ENCODE results near the gene ZNF473.

DNA sequence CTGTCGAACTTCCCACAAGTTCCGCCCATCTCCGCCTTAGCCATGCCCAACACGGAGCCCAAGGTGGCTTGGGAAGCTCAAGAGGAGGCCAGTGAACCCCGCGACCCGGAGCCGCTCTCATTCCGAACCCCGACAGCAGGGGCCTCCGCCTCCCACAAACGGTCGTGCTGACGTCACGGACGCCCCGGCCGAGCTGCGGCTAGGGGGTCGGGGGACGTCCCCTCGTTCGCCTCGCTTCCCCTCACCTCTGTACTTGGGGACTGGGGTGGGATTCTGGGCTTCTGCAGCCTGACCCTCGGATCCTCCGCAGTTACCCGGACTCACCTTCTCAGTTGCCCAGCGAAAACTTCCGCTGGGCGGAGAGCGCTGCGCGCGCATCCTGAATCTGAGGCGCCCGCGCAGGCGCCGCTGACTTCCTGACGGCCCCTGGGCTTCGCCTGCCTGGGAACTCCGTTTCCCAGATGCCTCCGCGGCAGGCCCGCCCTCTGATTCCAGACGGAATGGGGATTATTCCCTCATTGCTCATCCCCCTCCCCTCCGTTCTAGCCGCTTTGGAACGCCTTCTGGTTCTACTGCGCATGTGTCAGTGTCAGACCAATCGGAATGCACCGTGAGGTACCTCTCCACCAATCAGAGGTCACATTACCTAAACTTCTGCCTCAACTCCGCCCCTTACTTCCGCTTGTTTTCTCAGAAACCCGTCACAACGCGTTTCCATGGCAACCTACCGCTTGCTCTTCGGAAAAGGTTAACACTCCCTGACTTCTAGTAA lies 597 bp upstream of the ZNF473 start, which contains the start of gene VRK3:
- TF ChIP-seq, protein P1, sequence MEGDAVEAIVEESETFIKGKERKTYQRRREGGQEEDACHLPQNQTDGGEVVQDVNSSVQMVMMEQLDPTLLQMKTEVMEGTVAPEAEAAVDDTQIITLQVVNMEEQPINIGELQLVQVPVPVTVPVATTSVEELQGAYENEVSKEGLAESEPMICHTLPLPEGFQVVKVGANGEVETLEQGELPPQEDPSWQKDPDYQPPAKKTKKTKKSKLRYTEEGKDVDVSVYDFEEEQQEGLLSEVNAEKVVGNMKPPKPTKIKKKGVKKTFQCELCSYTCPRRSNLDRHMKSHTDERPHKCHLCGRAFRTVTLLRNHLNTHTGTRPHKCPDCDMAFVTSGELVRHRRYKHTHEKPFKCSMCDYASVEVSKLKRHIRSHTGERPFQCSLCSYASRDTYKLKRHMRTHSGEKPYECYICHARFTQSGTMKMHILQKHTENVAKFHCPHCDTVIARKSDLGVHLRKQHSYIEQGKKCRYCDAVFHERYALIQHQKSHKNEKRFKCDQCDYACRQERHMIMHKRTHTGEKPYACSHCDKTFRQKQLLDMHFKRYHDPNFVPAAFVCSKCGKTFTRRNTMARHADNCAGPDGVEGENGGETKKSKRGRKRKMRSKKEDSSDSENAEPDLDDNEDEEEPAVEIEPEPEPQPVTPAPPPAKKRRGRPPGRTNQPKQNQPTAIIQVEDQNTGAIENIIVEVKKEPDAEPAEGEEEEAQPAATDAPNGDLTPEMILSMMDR (IDR thresholded peaks at IDR 0.05), result peak in 4 of 5 experiments; percentile 12 to 48 (median 23)
- TF ChIP-seq EP300 (IDR thresholded peaks at IDR 0.05; ENCODE audit: low read depth), result no peak
